ENCODE results near the gene MRNIP. TPM values are rescaled to one million over a fixed set of nuclear protein-coding genes. Genes with fewer than 3 reads are reported as not detected.

The MRNIP gene
- total and polyA plus RNA-seq, 2 of the 4 experiments (the other 2 are of a cell fraction): 6.6 to 24.7 TPM

- Histone ChIP-seq H3K4me3 (ENCODE audit: insufficient read depth, low read depth, low read length) (no peak overlapping the region), H2AFZ (replicated peaks; ENCODE audit: low read length, poor library complexity) (no peak overlapping the region), H4K8ac (ENCODE audit: low read depth in 2 of 2, low read length in 2 of 2) (no peak overlapping the region), H3K27ac (ENCODE audit: insufficient read depth, low read length) (no peak overlapping the region), H4K20me1 (ENCODE audit: insufficient read depth, low read length) (no peaks in the 10 kb centered on the region), H4K5ac (ENCODE audit: low read depth, low read length) (no peak overlapping the region), H3K9me3 (ENCODE audit: control insufficient read depth, insufficient read depth, low read length) (peaks cover 5% of the 10 kb centered on the region; the same call in 1 of the 2 replicates), H3K79me1 (ENCODE audit: low read depth in 1 of 2, low read length in 2 of 2) (peaks cover 7 to 14% of the 10 kb centered on the region in 2 experiments), H2AK5ac (ENCODE audit: low read depth, low read length) (no peak overlapping the region), H3K4me2 (ENCODE audit: low read depth, low read length) (no peak overlapping the region), H3K27me3 (ENCODE audit: control insufficient read depth, insufficient read depth, low read length) (no peaks in the 10 kb centered on the region), H2AK9ac (replicated peaks; ENCODE audit: low read depth, low read length, poor library complexity) (peak overlapping the region; percentile 72), H3K18ac (ENCODE audit: low read depth, low read length) (no peak overlapping the region), H3K4ac (ENCODE audit: low read depth, low read length) (no peak overlapping the region), H2BK20ac (ENCODE audit: low read depth, low read length) (no peak overlapping the region), H3K36me3 (ENCODE audit: control insufficient read depth, insufficient read depth, low read length) (peaks cover 51% of the 10 kb centered on the region), H2BK120ac (ENCODE audit: low read depth, low read length) (no peak overlapping the region), H3K23ac (ENCODE audit: low read depth, low read length) (no peak overlapping the region), H3K9ac (ENCODE audit: low read depth, low read length) (no peak overlapping the region), H3K14ac (replicated peaks; ENCODE audit: low read depth, low read length) (no peak overlapping the region), H2BK15ac (ENCODE audit: low read depth, low read length) (no peak overlapping the region), H4K91ac (ENCODE audit: insufficient read depth, low read depth, low read length) (no peak overlapping the region), H2BK5ac (ENCODE audit: low read depth, low read length, poor library complexity, severe bottlenecking) (no peak overlapping the region), H3K4me1 (ENCODE audit: control insufficient read depth, insufficient read depth, low read length) (no peaks in the 10 kb centered on the region), H3K9me1 (ENCODE audit: insufficient read depth, low read length) (peaks cover 9% of the 10 kb centered on the region; the same call in 1 of the 2 replicates), H3K56ac (ENCODE audit: extremely low read depth, insufficient read depth, low read length) (no peak overlapping the region)
- BruUV-seq (replicated peaks): no TSS peak
- no peak for ATAC-seq (ENCODE audit: low read depth)
- intact Hi-C loops (cut with micrococcal nuclease) (no loop called here), in situ Hi-C loops (cut with MboI; ENCODE audit: low sequenced_read_pairs) (no loop called here), dilution Hi-C loops (cut with HindIII; ENCODE audit: low sequenced_read_pairs, unreplicated experiment) (no loop called here)
- TF ChIP-seq FOS (IDR thresholded peaks at IDR 0.05; ENCODE audit: low read depth, low read length) (no peak), NFE2L2 (IDR thresholded peaks at IDR 0.05; ENCODE audit: low read depth, low read length) (no peak), RFX5 (IDR thresholded peaks at IDR 0.05; ENCODE audit: low read depth, low read length) (no peak), CEBPB (IDR thresholded peaks at IDR 0.05; ENCODE audit: low read depth, low read length) (no peak), CHD1 (IDR thresholded peaks at IDR 0.05; ENCODE audit: low read depth, low read length) (no peak), SMC3 (IDR thresholded peaks at IDR 0.05; ENCODE audit: low read depth, low read length) (no peak)
- ChIA-PET CTCF (no interaction called here), POLR2A (ENCODE audit: unreplicated experiment) (no interaction called here)
- DNase-seq: no peak
- WGBS, 2 experiments (ENCODE audit: extremely low coverage in 2 of 2, insufficient read length in 1 of 2): 100% methylated on average over 23 of the region's 31 CpGs; no CpG with 5 or more reads in 1 of the 2 experiments
Measured at GRCh38 chr5:179863449-179864085, 5.0 kb upstream of the MRNIP start.

Data from IMR-90 (cell line).